GM23338 (cell line): Measurements from ENCODE around the gene DCAF5. TPM values are rescaled to one million over a fixed set of nuclear protein-coding genes. Genes with fewer than 3 reads are reported as not detected.

Experiments used
- ATAC-seq: fragments of 200-7000 bp; cut with Tn5 transposase; 3 replicates; pipeline ENCODE4 v1.9.1; 2020
- DNase-seq: peaks from one replicate; pipeline ENCODE4 v3.0.0-alpha.2; 2015; ENCODE audit warnings: low spot score
- H2AFZ ChIP-seq: fragments of 200-600 bp; sonication (generic); 2 replicates; pipeline ENCODE4 v1.8.0; 2016; ENCODE audit warnings: antibody characterized with exemption, mild to moderate bottlenecking, moderate library complexity
- H3F3A ChIP-seq: fragments of 200-600 bp; sonication (generic); replicated peaks from 2 replicates; pipeline ENCODE4 v1.8.0; 2017; ENCODE audit warnings: antibody characterized with exemption, mixed run types, low read depth
- H3K27ac ChIP-seq: fragments of 200-600 bp; sonication (generic); 2 replicates; pipeline ENCODE4 v1.6.1; 2016; ENCODE audit warnings: low read depth
- H3K27me3 ChIP-seq: fragments of 200-600 bp; sonication (generic); 2 replicates; pipeline ENCODE4 v1.8.0; 2016; ENCODE audit warnings: mild to moderate bottlenecking, mixed run types, moderate library complexity; ENCODE audit not compliant: insufficient read depth
- H3K36me3 ChIP-seq: fragments of 200-600 bp; sonication (generic); 2 replicates; pipeline ENCODE4 v1.8.0; 2016; ENCODE audit warnings: mild to moderate bottlenecking; ENCODE audit not compliant: insufficient read depth
- H3K4me1 ChIP-seq: fragments of 200-600 bp; sonication (generic); 2 replicates; pipeline ENCODE4 v1.8.0; 2016; ENCODE audit warnings: mild to moderate bottlenecking, moderate library complexity; ENCODE audit not compliant: insufficient read depth
- H3K4me2 ChIP-seq: fragments of 200-600 bp; sonication (generic); 2 replicates; pipeline ENCODE4 v1.7.1; 2017; ENCODE audit warnings: mixed run types
- H3K4me3 ChIP-seq: fragments of 200-600 bp; sonication (generic); 2 replicates; pipeline ENCODE4 v1.6.1; 2016; ENCODE audit warnings: mixed run types
- H3K79me2 ChIP-seq: fragments of 200-600 bp; sonication (generic); replicated peaks from 2 replicates; pipeline ENCODE4 v1.8.0; 2017; ENCODE audit warnings: mild to moderate bottlenecking; ENCODE audit not compliant: insufficient read depth
- H3K9me2 ChIP-seq: fragments of 200-600 bp; sonication (generic); 2 replicates; pipeline ENCODE4 v1.8.0; 2017; ENCODE audit not compliant: insufficient read depth
- H4K20me1 ChIP-seq: fragments of 200-600 bp; sonication (generic); replicated peaks from 2 replicates; pipeline ENCODE4 v1.8.0; 2017; ENCODE audit warnings: mild to moderate bottlenecking; ENCODE audit not compliant: insufficient read depth
- H3K27ac Mint-ChIP-seq: 2 replicates; pipeline ENCODE4 v1.8.0; 2020; ENCODE audit warnings: inconsistent platforms, mild to moderate bottlenecking, moderate library complexity, mixed read lengths
- H3K27me3 Mint-ChIP-seq: 3 replicates; pipeline ENCODE4 v1.8.0; 2022; ENCODE audit warnings: low read depth, mild to moderate bottlenecking, moderate library complexity, mixed read lengths, inconsistent platforms; ENCODE audit not compliant: insufficient read depth, poor library complexity
- H3K36me3 Mint-ChIP-seq: 3 replicates; pipeline ENCODE4 v1.8.0; 2021; ENCODE audit warnings: low read depth, mild to moderate bottlenecking, inconsistent platforms, moderate library complexity, mixed read lengths
- H3K4me1 Mint-ChIP-seq: 3 replicates; pipeline ENCODE4 v1.8.0; 2020; ENCODE audit warnings: mild to moderate bottlenecking, inconsistent platforms, mixed read lengths
- H3K4me3 Mint-ChIP-seq: 3 replicates; pipeline ENCODE4 v1.8.0; 2021; ENCODE audit warnings: moderate library complexity, mild to moderate bottlenecking, inconsistent platforms, mixed read lengths
- H3K9me3 Mint-ChIP-seq: 3 replicates; pipeline ENCODE4 v1.8.0; 2020; ENCODE audit warnings: moderate library complexity, mild to moderate bottlenecking, inconsistent platforms, mixed read lengths
- CREB1 ChIP-seq: fragments of 250-450 bp; sonication (Bioruptor Pico); IDR thresholded peaks from 2 replicates; pipeline ENCODE4 v1.5.0; 2020; ENCODE audit warnings: low read depth, mild to moderate bottlenecking, moderate library complexity
- EZH2 ChIP-seq: fragments of 200-600 bp; sonication (generic); IDR thresholded peaks from one replicate; pipeline ENCODE4 v1.8.0; 2017; ENCODE audit warnings: antibody characterized with exemption, mild to moderate bottlenecking, low read depth; ENCODE audit not compliant: unreplicated experiment
- JUNB ChIP-seq: IDR thresholded peaks from one replicate; pipeline ENCODE4 v1.6.1; 2016; ENCODE audit warnings: antibody characterized with exemption; ENCODE audit not compliant: unreplicated experiment
- NANOG ChIP-seq: IDR thresholded peaks from 2 replicates; pipeline ENCODE4 v1.6.1; 2016; ENCODE audit warnings: antibody characterized with exemption, borderline replicate concordance
- STAT1 ChIP-seq: IDR thresholded peaks from one replicate; pipeline ENCODE4 v1.6.1; 2016; ENCODE audit warnings: antibody characterized with exemption; ENCODE audit not compliant: unreplicated experiment
- ZNF331 ChIP-seq: fragments of 250-450 bp; sonication (Bioruptor Pico); IDR thresholded peaks from 2 replicates; pipeline ENCODE4 v1.5.0; 2020; ENCODE audit warnings: low read depth, mild to moderate bottlenecking, moderate library complexity
- polyA plus RNA-seq: library from polyadenylated mRNA; unstranded; fragments of >200 nt; fragmentation: Nextera tagmentation; extraction: Ambion mirVana; gene quantifications from 2 replicates; pipeline ENCODE4 v1.2.1, GENCODE V29; 2016
- total RNA-seq: library from RNA; depleted of rRNA; stranded (reverse); fragments of >200 nt; shearing (Covaris generic); gene quantifications from 2 replicates; pipeline ENCODE4 v1.2.3, GENCODE V29; 2014
- TF ChIP-seq, protein P1 (sequence below): fragments of 250-450 bp; sonication (Bioruptor Pico); IDR thresholded peaks from 2 replicates; pipeline ENCODE4 v1.5.0; 2020; ENCODE audit warnings: mild to moderate bottlenecking, moderate library complexity
- TF ChIP-seq, protein P2 (sequence below): IDR thresholded peaks from one replicate; pipeline ENCODE4 v1.6.1; 2018; ENCODE audit warnings: antibody characterized with exemption; ENCODE audit not compliant: unreplicated experiment
- TF ChIP-seq, protein P3 (sequence below), 2 experiments: fragments of 200-600 bp in 1 of 2; sonication (generic) in 1 of 2; conservative IDR thresholded peaks; 2 replicates each; pipeline versions ENCODE4 v1.5.1 to v1.6.1; 2016 to 2017; ENCODE audit warnings: antibody characterized with exemption in 2 of 2, low read depth in 2 of 2, mild to moderate bottlenecking in 2 of 2, moderate library complexity in 1 of 2

Gene DCAF5
- total and polyA plus RNA-seq, 2 experiments from 2014 or later = 14.0 to 15.2 TPM

DNA sequence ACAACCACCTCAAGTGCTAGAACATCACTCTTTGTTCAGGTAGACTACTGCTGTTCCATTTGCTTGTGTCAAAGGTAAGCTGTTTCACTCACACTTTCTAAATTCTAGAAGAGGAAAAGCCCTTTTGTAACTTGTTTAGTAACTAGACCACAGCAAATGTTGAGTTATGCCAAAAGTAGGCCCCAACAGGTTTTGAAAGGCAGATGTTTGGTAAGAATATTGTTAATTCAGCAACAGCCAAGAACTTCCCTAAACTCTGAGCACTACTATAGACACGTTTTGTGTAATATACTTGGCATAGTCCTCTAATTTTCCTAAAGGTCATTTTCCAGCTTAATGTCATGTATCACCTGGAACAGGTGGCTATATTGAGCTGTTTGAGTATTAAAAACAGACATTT, 79.0 kb downstream of the DCAF5 start (continued):
- TF ChIP-seq JUNB (no peak), STAT1 (no peak), NANOG (no peak)
- TF ChIP-seq, protein P1, sequence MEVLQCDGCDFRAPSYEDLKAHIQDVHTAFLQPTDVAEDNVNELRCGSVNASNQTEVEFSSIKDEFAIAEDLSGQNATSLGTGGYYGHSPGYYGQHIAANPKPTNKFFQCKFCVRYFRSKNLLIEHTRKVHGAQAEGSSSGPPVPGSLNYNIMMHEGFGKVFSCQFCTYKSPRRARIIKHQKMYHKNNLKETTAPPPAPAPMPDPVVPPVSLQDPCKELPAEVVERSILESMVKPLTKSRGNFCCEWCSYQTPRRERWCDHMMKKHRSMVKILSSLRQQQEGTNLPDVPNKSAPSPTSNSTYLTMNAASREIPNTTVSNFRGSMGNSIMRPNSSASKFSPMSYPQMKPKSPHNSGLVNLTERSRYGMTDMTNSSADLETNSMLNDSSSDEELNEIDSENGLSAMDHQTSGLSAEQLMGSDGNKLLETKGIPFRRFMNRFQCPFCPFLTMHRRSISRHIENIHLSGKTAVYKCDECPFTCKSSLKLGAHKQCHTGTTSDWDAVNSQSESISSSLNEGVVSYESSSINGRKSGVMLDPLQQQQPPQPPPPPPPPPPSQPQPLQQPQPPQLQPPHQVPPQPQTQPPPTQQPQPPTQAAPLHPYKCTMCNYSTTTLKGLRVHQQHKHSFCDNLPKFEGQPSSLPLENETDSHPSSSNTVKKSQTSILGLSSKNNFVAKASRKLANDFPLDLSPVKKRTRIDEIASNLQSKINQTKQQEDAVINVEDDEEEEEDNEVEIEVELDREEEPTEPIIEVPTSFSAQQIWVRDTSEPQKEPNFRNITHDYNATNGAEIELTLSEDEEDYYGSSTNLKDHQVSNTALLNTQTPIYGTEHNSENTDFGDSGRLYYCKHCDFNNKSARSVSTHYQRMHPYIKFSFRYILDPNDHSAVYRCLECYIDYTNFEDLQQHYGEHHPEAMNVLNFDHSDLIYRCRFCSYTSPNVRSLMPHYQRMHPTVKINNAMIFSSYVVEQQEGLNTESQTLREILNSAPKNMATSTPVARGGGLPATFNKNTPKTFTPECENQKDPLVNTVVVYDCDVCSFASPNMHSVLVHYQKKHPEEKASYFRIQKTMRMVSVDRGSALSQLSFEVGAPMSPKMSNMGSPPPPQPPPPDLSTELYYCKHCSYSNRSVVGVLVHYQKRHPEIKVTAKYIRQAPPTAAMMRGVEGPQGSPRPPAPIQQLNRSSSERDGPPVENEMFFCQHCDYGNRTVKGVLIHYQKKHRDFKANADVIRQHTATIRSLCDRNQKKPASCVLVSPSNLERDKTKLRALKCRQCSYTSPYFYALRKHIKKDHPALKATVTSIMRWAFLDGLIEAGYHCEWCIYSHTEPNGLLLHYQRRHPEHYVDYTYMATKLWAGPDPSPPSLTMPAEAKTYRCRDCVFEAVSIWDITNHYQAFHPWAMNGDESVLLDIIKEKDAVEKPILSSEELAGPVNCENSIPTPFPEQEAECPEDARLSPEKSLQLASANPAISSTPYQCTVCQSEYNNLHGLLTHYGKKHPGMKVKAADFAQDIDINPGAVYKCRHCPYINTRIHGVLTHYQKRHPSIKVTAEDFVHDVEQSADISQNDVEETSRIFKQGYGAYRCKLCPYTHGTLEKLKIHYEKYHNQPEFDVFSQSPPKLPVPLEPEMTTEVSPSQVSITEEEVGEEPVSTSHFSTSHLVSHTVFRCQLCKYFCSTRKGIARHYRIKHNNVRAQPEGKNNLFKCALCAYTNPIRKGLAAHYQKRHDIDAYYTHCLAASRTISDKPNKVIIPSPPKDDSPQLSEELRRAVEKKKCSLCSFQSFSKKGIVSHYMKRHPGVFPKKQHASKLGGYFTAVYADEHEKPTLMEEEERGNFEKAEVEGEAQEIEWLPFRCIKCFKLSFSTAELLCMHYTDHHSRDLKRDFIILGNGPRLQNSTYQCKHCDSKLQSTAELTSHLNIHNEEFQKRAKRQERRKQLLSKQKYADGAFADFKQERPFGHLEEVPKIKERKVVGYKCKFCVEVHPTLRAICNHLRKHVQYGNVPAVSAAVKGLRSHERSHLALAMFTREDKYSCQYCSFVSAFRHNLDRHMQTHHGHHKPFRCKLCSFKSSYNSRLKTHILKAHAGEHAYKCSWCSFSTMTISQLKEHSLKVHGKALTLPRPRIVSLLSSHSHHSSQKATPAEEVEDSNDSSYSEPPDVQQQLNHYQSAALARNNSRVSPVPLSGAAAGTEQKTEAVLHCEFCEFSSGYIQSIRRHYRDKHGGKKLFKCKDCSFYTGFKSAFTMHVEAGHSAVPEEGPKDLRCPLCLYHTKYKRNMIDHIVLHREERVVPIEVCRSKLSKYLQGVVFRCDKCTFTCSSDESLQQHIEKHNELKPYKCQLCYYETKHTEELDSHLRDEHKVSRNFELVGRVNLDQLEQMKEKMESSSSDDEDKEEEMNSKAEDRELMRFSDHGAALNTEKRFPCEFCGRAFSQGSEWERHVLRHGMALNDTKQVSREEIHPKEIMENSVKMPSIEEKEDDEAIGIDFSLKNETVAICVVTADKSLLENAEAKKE (CRISPR knock-in tag) = no peak

DNA sequence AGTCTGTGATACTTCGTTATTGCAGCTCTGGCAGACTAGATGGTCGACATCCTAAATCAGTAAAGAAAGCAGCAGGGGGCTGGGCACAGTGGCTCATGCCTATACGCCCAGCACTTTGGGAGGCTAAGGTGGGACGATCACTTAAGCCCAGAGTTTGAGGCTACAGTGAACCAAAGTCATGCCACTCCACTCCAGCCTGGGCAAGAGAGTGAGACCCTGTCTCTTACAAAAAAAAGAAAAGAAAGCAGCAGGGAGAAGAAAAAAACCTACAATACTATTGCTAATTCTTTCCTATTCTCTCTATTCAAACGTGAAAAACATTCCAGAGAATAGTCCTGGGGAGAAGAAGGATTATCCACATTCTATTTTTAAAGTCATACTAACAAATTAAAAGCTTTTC, 79.5 kb downstream of the DCAF5 start:
- Histone ChIP-seq H3K27me3 (no peaks in the 10 kb centered on the region), H3K79me2 (no peaks in the 10 kb centered on the region), H3K27ac (no peak overlapping the region), H3K4me1 (peaks cover 10% of the 10 kb centered on the region), H3K36me3 (no peaks in the 10 kb centered on the region), H3K4me3 (no peak overlapping the region), H3K4me2 (no peak overlapping the region), H3K9me2 (0 out of 2 replicates have a peak, but pooled peaks cover 3% of the 10 kb centered on the region), H2AFZ (no peak overlapping the region), H3F3A (no peaks in the 10 kb centered on the region; the same call in 1 of the 2 replicates), H4K20me1 (no peaks in the 10 kb centered on the region)
- Mint-ChIP-seq H3K36me3 (peaks cover 17% of the 10 kb centered on the region), H3K4me3 (no peak overlapping the region), H3K27me3 (peaks cover 2% of the 10 kb centered on the region), H3K9me3 (no peaks in the 10 kb centered on the region), H3K27ac (no peak overlapping the region), H3K4me1 (peaks cover 10% of the 10 kb centered on the region)
- ATAC-seq (no peak), DNase-seq (no peak)
- TF ChIP-seq NANOG (no peak), ZNF331 (CRISPR knock-in tag) (no peak), CREB1 (CRISPR knock-in tag) (no peak), JUNB (no peak), STAT1 (no peak), EZH2 (no peak)
- TF ChIP-seq, protein P2, sequence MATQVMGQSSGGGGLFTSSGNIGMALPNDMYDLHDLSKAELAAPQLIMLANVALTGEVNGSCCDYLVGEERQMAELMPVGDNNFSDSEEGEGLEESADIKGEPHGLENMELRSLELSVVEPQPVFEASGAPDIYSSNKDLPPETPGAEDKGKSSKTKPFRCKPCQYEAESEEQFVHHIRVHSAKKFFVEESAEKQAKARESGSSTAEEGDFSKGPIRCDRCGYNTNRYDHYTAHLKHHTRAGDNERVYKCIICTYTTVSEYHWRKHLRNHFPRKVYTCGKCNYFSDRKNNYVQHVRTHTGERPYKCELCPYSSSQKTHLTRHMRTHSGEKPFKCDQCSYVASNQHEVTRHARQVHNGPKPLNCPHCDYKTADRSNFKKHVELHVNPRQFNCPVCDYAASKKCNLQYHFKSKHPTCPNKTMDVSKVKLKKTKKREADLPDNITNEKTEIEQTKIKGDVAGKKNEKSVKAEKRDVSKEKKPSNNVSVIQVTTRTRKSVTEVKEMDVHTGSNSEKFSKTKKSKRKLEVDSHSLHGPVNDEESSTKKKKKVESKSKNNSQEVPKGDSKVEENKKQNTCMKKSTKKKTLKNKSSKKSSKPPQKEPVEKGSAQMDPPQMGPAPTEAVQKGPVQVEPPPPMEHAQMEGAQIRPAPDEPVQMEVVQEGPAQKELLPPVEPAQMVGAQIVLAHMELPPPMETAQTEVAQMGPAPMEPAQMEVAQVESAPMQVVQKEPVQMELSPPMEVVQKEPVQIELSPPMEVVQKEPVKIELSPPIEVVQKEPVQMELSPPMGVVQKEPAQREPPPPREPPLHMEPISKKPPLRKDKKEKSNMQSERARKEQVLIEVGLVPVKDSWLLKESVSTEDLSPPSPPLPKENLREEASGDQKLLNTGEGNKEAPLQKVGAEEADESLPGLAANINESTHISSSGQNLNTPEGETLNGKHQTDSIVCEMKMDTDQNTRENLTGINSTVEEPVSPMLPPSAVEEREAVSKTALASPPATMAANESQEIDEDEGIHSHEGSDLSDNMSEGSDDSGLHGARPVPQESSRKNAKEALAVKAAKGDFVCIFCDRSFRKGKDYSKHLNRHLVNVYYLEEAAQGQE = no peak
- TF ChIP-seq, protein P3, sequence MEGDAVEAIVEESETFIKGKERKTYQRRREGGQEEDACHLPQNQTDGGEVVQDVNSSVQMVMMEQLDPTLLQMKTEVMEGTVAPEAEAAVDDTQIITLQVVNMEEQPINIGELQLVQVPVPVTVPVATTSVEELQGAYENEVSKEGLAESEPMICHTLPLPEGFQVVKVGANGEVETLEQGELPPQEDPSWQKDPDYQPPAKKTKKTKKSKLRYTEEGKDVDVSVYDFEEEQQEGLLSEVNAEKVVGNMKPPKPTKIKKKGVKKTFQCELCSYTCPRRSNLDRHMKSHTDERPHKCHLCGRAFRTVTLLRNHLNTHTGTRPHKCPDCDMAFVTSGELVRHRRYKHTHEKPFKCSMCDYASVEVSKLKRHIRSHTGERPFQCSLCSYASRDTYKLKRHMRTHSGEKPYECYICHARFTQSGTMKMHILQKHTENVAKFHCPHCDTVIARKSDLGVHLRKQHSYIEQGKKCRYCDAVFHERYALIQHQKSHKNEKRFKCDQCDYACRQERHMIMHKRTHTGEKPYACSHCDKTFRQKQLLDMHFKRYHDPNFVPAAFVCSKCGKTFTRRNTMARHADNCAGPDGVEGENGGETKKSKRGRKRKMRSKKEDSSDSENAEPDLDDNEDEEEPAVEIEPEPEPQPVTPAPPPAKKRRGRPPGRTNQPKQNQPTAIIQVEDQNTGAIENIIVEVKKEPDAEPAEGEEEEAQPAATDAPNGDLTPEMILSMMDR (conservative IDR thresholded peaks at IDR 0.05; ENCODE audit: low read depth in 2 of 2) = no peak
